HG03558 (cell line): ENCODE measurements around the gene GNMT.
"Not testable (repeated sequence)": the region's sequence is repeated elsewhere in the genome, so short reads cannot be mapped to it uniquely, and the experiment has no call there.

Experiments used
- ATAC-seq: cut with Tn5 transposase; IDR thresholded peaks from one replicate; pipeline ENCODE4 v1.9.1; 2021; ENCODE audit warnings: moderate number of reproducible peaks; ENCODE audit not compliant: unreplicated experiment; ENCODE audit errors: extremely low read depth

The GNMT gene

GRCh38 chr6:42971746-42972327, 11.3 kb downstream of the GNMT start:
- no peak for ATAC-seq

GRCh38 chr6:42973926-42974325, 13.4 kb downstream of the GNMT start:
- no peak for ATAC-seq

- no peak for ATAC-seq
Observed at GRCh38 chr6:42974919-42975505, 14.5 kb downstream of the GNMT start.

GRCh38 chr6:42978487-42978838, 17.9 kb downstream of the GNMT start:
- ATAC-seq: no peak

GRCh38 chr6:42978839-42979522, 18.4 kb downstream of the GNMT start, which contains the start of gene PEX6:
TSS of gene PEX6 (minus strand) at chr6:42979181. CDS start at chr6:42979150, 31 bp downstream.
- peak; percentile 34 for ATAC-seq

- no peak for ATAC-seq
Observed at GRCh38 chr6:42979523-42980177, 19.1 kb downstream of the GNMT start.

GRCh38 chr6:42981836-42982235, 21.3 kb downstream of the GNMT start:
- ATAC-seq: no peak

- peak; percentile 85 for ATAC-seq
Observed at GRCh38 chr6:42984001-42984923, 23.7 kb downstream of the GNMT start, which contains the start of gene PPP2R5D. TSS of gene PPP2R5D (plus strand) at chr6:42984570. CDS start at chr6:42984678, 108 bp downstream.

GRCh38 chr6:42984924-42985475, 24.4 kb downstream of the GNMT start:
- no peak for ATAC-seq

GRCh38 chr6:42987533-42988451, 27.2 kb downstream of the GNMT start:
- ATAC-seq: no peak

GRCh38 chr6:42988486-42989020, 28.0 kb downstream of the GNMT start:
- ATAC-seq: no peak

- ATAC-seq: no peak
Observed at GRCh38 chr6:42989923-42990322, 29.4 kb downstream of the GNMT start.

- ATAC-seq: no peak
Observed at GRCh38 chr6:42993445-42993844, 32.9 kb downstream of the GNMT start.

GRCh38 chr6:42996513-42996912, 36.0 kb downstream of the GNMT start:
- ATAC-seq: no peak

GRCh38 chr6:42998205-42998604, 37.7 kb downstream of the GNMT start:
- not testable (repeated sequence) for ATAC-seq

- ATAC-seq: no peak
Observed at GRCh38 chr6:43001843-43002242, 41.3 kb downstream of the GNMT start.

GRCh38 chr6:43005844-43006243, 45.3 kb downstream of the GNMT start:
- ATAC-seq: no peak

- no peak for ATAC-seq
Observed at GRCh38 chr6:43006251-43006650, 45.7 kb downstream of the GNMT start.
